DND-41 (cell line): ENCODE results near the gene ARHGAP25.

Experiments
- EZH2 ChIP-seq: IDR thresholded peaks from 3 replicates; pipeline ENCODE4 v1.6.1; 2012; ENCODE audit warnings: borderline replicate concordance, low read depth, mild to moderate bottlenecking, moderate library complexity, low read length, inconsistent platforms; ENCODE audit not compliant: severe bottlenecking
- TF ChIP-seq, protein P1 (sequence below): IDR thresholded peaks from 2 replicates; pipeline ENCODE4 v1.5.1; 2012; ENCODE audit warnings: borderline replicate concordance, low read length, moderate library complexity, mild to moderate bottlenecking; ENCODE audit not compliant: poor library complexity, severe bottlenecking; ENCODE audit errors: extremely low read depth

DNA sequence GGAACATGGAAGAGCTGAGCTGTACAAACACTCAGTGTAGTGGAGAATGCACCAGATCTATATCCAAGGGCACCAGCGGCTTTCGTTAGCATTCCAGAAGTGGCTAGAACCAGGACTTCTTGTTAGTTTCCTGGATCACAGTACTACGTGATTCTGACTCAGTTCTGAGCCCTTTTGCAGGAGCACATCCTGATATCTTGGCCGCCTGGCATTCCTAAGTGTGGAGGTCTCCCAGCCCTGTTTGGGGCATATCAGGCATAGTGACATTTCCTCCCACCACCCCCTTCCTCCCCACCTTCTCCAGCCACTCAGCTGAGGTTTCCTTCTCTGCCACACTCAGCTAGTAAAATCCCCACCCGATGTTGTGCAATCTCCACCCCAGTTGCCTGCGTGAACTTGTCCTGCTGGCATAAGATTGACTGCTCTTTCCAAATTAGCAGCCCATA lies 73.2 kb downstream of the ARHGAP25 start:
- no peak for TF ChIP-seq EZH2
- TF ChIP-seq, protein P1, sequence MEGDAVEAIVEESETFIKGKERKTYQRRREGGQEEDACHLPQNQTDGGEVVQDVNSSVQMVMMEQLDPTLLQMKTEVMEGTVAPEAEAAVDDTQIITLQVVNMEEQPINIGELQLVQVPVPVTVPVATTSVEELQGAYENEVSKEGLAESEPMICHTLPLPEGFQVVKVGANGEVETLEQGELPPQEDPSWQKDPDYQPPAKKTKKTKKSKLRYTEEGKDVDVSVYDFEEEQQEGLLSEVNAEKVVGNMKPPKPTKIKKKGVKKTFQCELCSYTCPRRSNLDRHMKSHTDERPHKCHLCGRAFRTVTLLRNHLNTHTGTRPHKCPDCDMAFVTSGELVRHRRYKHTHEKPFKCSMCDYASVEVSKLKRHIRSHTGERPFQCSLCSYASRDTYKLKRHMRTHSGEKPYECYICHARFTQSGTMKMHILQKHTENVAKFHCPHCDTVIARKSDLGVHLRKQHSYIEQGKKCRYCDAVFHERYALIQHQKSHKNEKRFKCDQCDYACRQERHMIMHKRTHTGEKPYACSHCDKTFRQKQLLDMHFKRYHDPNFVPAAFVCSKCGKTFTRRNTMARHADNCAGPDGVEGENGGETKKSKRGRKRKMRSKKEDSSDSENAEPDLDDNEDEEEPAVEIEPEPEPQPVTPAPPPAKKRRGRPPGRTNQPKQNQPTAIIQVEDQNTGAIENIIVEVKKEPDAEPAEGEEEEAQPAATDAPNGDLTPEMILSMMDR, result no peak
